GM21423 (cell line): ENCODE data around the gene BMPR1A.
"Not testable (repeated sequence)": the region's sequence is repeated elsewhere in the genome, so short reads cannot be mapped to it uniquely, and the experiment has no call there.

ENCODE experiments used
- ATAC-seq: cut with Tn5 transposase; IDR thresholded peaks from one replicate; pipeline ENCODE4 v1.9.1; 2021; ENCODE audit warnings: mild to moderate bottlenecking, moderate library complexity; ENCODE audit not compliant: unreplicated experiment

The BMPR1A gene

DNA sequence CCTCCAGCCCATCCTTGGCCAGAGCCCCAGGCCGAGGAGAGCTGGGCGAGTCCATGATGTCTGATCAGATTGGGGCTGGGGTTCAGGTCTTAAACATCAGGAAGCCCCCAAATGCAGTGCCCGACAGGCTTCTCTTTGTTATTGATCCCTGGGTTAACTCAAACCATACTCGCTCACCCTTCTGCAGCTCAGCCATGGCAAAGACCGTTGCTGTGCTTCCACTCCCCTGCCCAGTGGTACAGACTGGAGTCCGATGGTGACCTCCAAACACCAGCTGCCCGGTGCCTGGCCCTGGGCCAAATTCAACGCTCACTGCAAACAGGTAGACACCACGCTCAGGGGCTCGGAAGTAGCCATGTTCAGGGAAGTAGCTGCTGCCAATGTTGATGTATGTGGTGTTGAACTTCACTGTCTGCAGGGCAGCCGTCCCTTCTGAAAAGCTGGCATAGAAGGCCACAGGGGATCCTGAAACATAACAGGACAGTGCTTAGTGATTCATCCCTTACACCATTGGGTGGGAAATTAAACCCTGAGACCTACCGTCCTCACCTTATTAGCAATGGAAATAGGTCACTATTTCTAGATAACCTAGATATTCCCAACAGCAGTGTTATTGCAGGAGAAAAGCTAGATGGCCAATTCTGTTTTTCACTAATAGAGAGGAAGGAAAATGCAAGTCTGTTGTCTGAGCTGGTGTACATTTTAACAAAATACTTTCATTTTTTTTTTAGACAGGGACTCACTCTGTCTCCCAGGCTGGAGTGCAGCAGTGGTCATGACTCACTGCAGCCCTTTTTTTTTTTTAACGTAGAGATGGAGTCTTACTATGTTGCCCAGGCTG, 180.5 kb downstream of the BMPR1A start:
- ATAC-seq: no peak

DNA sequence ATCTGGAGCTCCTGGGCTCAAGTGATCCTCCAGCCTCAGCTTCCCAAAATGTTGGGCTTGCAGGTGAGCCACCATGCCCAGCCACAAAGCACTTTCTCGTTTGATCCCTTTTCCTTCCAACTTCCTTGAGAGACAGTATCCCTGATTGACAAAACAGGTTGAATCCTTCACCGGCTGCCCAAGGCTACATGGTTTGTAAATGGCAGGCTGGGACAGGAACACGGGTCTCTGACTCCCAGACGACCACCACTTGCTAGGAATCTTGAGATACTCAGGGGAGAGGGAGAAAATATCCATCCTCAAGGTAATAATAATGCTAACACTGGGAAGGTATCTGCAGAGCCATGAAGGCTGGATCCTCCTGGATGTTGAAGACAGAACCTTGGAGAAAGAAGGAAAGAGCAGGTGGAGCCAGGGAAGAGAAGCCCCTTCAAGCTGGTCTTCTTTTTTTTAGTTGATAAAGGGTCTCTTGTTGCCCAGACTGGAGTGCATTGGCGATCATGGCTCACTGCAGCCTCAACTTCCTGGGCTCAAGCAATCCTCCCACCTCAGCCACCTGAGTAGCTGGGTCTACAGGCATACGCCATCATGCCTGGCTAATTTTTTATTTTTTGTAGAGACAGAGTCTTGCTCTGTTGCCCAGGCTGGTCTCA, 181.2 kb downstream of the BMPR1A start:
- ATAC-seq: no peak

DNA sequence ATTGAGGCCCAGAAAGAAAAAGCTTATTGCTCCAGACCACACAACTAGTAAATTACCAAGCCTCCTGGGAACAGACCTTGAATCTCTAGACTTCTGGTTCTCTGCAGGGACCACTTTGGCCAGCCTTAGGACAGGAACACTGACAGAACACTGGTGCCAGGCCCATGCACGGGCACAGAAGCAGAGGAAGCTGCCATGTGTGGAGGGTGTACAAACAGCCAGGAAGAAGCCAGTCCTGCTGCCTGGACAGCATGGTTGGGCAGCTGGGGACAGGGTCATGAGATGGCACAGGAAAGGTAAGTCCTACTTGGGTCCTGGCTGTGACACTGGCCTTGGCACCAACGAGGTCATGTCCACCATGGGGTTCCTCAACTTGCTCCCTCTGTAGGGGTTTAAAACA, 181.8 kb downstream of the BMPR1A start:
- no peak for ATAC-seq

DNA sequence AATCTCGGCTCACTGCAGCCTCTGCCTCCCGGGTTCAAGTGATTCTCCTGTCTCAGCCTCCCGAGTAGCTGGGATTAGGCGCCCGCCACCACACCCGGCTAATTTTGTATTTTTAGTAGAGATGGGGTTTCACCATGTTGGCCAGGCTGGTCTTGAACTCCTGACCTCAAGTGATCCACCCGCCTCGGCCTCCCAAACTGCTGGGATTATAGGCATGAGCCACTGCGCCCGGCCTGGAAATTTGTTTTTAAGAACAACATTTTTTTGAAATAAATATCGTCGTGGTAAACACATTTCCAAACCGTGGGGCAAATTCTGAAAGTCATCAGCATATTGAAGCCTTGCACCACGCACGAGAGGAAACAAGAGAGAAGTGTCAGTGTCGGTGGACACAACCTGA, 183.7 kb downstream of the BMPR1A start:
- not testable (repeated sequence) for ATAC-seq

GRCh38 chr10:86940677-86941076, 184.3 kb downstream of the BMPR1A start:
- ATAC-seq: no peak

- no peak for ATAC-seq
Observed at GRCh38 chr10:86941426-86941825, 185.0 kb downstream of the BMPR1A start.

- no peak for ATAC-seq
Observed at GRCh38 chr10:86941991-86942421, 185.6 kb downstream of the BMPR1A start.

- no peak for ATAC-seq
Observed at GRCh38 chr10:86942441-86943315, 186.3 kb downstream of the BMPR1A start.

GRCh38 chr10:86943316-86944030, 187.1 kb downstream of the BMPR1A start:
- no peak for ATAC-seq

- no peak for ATAC-seq
Observed at GRCh38 chr10:86944031-86944419, 187.6 kb downstream of the BMPR1A start.

DNA sequence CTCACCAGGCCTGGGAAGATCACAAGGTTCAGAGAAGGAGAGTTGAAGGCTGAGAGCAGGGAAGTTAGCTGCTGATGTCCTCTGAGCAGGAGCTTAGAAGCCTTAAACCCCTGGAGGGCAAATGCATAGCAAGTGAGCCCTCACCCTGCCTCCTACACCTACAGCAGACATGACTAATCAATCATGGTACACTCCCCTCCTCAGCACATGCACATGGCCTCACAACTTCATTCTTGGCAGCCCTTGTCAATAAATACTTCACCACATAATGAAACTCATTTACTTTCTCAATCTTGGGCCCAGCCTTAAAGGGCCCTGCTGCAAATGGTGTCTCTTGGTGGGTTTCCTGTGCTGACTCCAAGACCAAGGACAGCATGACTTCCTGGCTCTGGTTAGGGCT, 188.1 kb downstream of the BMPR1A start:
- no peak for ATAC-seq

DNA sequence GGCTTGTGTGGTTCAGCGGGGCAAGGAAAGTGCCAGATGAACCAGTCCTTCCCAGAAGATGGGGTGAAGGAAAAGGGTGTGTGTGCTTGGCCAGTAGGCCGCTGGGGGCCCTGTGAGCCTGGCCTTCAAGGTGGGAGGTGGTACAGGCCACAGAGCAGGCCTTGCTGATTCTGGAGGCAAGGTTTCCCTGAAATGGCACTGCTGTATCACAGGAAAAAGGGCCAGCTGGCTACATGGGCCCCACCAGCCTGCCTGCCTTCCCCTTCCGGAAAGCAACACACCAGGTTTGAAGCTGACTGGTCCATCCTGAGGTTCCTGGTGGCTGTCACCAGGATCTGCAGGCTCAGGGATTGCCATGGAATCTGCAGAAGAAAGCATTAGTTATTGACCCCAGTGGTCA, 188.5 kb downstream of the BMPR1A start:
- ATAC-seq: no peak

DNA sequence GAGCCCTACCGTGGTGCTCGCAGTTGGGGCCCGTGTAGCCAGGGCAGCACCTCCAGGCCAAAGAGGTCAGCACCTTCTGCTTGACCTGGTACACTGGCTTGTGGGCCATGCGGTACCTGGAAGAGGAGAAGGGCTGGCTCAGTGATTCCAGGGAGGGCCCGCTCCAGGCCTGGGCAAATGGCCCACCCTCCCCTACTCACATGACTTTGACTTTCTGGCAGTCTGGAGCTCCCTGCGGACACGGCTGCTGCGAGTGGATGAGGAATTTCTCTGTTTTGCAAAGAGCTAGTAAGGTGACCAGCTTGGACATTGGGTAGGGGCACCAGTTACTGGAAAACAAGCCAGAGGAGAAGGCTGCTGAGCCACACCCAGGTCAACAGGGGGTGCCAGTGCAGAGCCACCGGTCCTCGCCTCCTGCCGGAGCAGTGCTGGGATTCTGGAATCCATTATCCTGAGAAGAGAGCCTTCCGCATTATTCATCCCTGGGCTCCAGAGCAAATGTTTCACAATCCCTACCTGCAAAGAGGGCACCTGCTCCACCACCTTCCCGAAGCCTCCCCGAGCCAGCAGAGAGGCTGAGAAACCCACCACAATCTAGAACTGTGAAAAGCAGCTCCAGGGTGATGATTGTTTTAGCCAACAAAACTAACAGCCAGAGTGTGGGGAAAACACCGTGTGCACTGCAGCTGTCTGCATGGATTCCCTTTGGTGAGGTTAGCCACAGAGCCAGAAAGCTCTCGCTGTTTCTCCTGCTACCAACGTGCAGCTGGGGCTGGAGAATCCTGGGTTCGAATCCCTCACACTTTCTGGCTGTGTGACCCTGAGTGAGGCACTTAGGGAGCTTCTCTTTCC, 189.2 kb downstream of the BMPR1A start:
- no peak for ATAC-seq

DNA sequence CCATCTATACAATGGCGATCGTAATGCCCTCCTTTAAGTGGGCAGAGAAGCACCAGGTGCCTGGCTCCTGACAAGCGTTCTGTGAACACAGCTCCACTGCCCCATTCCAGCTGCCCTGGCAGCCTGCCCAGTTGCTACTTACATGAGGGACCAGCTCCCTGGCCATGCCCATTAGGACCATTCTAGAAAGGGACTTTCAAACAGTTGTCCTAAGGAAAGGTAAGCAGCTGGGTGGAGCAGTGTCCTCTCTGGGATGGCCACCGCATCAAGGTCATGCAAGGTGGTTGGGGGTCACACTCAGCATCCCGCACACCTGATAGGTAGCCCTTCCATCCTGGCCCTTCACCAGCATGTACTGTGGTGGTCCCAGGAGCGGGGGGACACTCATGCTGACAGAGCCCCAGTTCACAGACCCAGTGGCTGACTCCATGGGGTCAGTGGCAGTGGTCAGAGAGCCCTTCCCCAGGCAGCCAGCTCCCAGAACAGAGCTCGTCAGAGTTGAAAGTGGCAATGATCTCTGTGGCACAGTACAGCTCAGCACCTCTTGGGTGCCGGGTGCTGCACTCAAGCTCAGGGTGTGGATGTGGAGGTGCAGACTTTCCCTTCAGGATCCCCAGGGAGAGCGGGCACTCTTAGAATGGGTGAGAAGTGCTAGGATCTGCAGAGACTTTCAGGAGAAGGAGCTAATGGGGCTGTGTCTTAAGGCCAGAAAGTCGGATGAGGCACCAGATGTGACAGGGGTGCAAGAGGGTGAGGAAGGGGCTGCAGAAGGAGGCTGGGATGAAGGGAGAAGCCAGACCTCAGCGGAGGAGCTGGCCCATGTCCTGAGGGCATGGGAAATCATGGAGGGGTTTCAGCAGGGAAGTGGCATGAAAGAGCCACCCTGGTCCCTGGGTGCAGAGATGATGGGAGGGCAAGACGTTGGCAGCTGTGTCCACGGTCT, 190.1 kb downstream of the BMPR1A start:
- ATAC-seq: no peak

- ATAC-seq: not testable (repeated sequence)
Observed at GRCh38 chr10:86947806-86948205, 191.4 kb downstream of the BMPR1A start.

GRCh38 chr10:86950349-86950748, 193.9 kb downstream of the BMPR1A start:
- ATAC-seq: no peak

DNA sequence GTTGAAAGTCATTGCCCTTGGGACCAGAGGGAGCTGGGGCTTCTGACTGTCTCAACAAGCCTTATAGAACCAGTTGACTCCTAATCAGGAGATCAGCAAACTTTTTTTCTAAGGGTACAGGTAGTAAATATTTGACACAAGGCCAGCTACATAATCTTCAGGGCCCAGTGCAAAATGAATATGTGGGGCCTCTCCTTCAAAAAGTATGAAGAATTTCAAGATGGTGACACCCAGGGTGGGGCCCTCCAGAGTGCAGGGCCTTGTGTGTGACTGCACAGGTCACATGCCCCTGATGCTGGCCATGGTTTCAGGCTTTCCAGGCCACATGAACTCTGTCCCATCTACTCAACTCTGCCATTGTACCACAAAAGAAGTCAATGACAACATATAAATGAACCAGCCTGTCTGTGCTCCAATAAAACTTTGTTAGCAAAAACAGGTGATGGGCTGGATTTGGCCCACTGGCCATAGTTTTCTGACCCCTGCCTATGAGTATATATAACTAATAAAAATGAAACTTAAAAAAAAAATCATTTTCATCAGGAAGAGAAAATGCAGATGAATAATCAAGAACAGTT, 194.9 kb downstream of the BMPR1A start:
- ATAC-seq: no peak

DNA sequence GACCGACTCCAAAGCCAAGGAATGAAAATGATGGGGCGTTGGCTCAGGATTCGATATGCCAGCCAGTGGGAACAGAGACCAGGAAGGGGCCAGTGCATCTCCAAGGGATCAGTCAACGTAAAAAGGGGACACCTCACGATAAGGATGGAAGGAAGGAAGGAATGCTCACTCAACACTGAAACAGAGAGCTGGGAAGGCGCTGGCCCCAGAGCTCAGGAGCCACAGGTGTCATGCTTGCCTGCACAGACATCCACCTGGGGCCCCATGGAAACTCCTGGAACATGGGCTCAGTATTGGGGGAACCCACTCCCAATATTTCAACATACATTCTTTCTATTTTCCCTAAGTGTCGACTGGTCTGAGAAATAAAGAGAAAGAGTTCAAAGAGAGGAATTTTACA, 195.7 kb downstream of the BMPR1A start:
- no peak for ATAC-seq
